ENCODE data around the gene CCDC27.

CCDC27 gene

GRCh38 chr1:3761296-3762010, 9.2 kb downstream of the CCDC27 start:
- no peak for DNase-seq

- DNase-seq: no peak
Measured at GRCh38 chr1:3762151-3762872, 10.1 kb downstream of the CCDC27 start.

GRCh38 chr1:3762873-3763228, 10.6 kb downstream of the CCDC27 start:
- no peak for DNase-seq

- no peak for DNase-seq
Measured at GRCh38 chr1:3763351-3764125, 11.3 kb downstream of the CCDC27 start.

GRCh38 chr1:3767328-3767925, 15.2 kb downstream of the CCDC27 start:
- DNase-seq: no peak

GRCh38 chr1:3768811-3769390, 16.7 kb downstream of the CCDC27 start:
- no peak for DNase-seq

GRCh38 chr1:3770047-3770765, 18.0 kb downstream of the CCDC27 start:
- no peak for DNase-seq

- no peak for DNase-seq
Measured at GRCh38 chr1:3771108-3772026, 19.1 kb downstream of the CCDC27 start.

- DNase-seq: peak in 1 of 2 donors; percentile 80
Measured at GRCh38 chr1:3772027-3772714, 19.9 kb downstream of the CCDC27 start.

GRCh38 chr1:3772715-3773571, 20.7 kb downstream of the CCDC27 start, which contains the start of gene SMIM1:
Gene SMIM1 (plus strand): TSS chr1:3772749. CDS start chr1:3775374, 2,625 bp downstream.
- DNase-seq: no peak

- no peak for DNase-seq
Measured at GRCh38 chr1:3773572-3774275, 21.5 kb downstream of the CCDC27 start.

- DNase-seq: no peak
Measured at GRCh38 chr1:3774276-3774945, 22.2 kb downstream of the CCDC27 start.

- DNase-seq: no peak
Measured at GRCh38 chr1:3774946-3775489, 22.8 kb downstream of the CCDC27 start.

GRCh38 chr1:3775490-3776230, 23.4 kb downstream of the CCDC27 start:
- DNase-seq: peak in 1 of 2 donors; percentile 24

- no peak for DNase-seq
Measured at GRCh38 chr1:3776231-3776961, 24.1 kb downstream of the CCDC27 start.

- DNase-seq: no peak
Measured at GRCh38 chr1:3777078-3777547, 24.9 kb downstream of the CCDC27 start.
